ENCODE results near the gene DNAJC10.
A peak's percentile ranks its signal among the peaks of the same experiment; 100 is the strongest.
"Not testable (repeated sequence)": the region's sequence is repeated elsewhere in the genome, so short reads cannot be mapped to it uniquely, and the experiment has no call there.

Gene DNAJC10

GRCh38 chr2:182713601-182714000 is 2.5 kb upstream of the DNAJC10 start:
- no peak for TF ChIP-seq CTCF (IDR thresholded peaks at IDR 0.05; ENCODE audit: control insufficient read depth, extremely low read depth, insufficient read depth)
- DNase-seq (ENCODE audit: low read depth): no peak
- no peak overlapping the region for H3K4me3 ChIP-seq (ENCODE audit: low read depth, low read length)

GRCh38 chr2:182715121-182715891 is 751 bp upstream of the DNAJC10 start:
- H3K4me3 ChIP-seq (ENCODE audit: low read depth, low read length): peak overlapping the region; percentile 93
- peak; percentile 47 for DNase-seq (ENCODE audit: low read depth)
- no peak for TF ChIP-seq CTCF (IDR thresholded peaks at IDR 0.05; ENCODE audit: control insufficient read depth, extremely low read depth, insufficient read depth)

- no peak for TF ChIP-seq CTCF (IDR thresholded peaks at IDR 0.05; ENCODE audit: control insufficient read depth, extremely low read depth, insufficient read depth)
- peak overlapping the region; percentile 93 for H3K4me3 ChIP-seq (ENCODE audit: low read depth, low read length)
- DNase-seq (ENCODE audit: low read depth): no peak
Measured at GRCh38 chr2:182716650-182716979, 558 bp downstream of the DNAJC10 start.

GRCh38 chr2:182717416-182717815 is 1.4 kb downstream of the DNAJC10 start:
- no peak for TF ChIP-seq CTCF (IDR thresholded peaks at IDR 0.05; ENCODE audit: control insufficient read depth, extremely low read depth, insufficient read depth)
- H3K4me3 ChIP-seq (ENCODE audit: low read depth, low read length): peak overlapping the region; percentile 93; the same call in 1 of the 2 replicates
- no peak for DNase-seq (ENCODE audit: low read depth)

GRCh38 chr2:182717816-182718215 is 1.8 kb downstream of the DNAJC10 start:
- DNase-seq (ENCODE audit: low read depth): no peak
- TF ChIP-seq CTCF (IDR thresholded peaks at IDR 0.05; ENCODE audit: control insufficient read depth, extremely low read depth, insufficient read depth): no peak
- H3K4me3 ChIP-seq (ENCODE audit: low read depth, low read length): no peak overlapping the region

- no peak overlapping the region for H3K4me3 ChIP-seq (ENCODE audit: low read depth, low read length)
- TF ChIP-seq CTCF (IDR thresholded peaks at IDR 0.05; ENCODE audit: control insufficient read depth, extremely low read depth, insufficient read depth): no peak
- DNase-seq (ENCODE audit: low read depth): no peak
Measured at GRCh38 chr2:182718459-182718858, 2.4 kb downstream of the DNAJC10 start.

- H3K4me3 ChIP-seq (ENCODE audit: low read depth, low read length); DNase-seq (ENCODE audit: low read depth): not testable (repeated sequence)
Measured at GRCh38 chr2:182719116-182719515, 3.1 kb downstream of the DNAJC10 start.

All from LNCaP clone FGC (cell line).